ENCODE measurements around the gene CHL1. TPM values are rescaled to one million over a fixed set of nuclear protein-coding genes. Genes with fewer than 3 reads are reported as not detected.

Gene CHL1
- polyA plus RNA-seq, 3 donors from 2014 or later: not detected

GRCh38 chr3:307182-307581, 110.6 kb downstream of the CHL1 start:
- Mint-ChIP-seq H3K27ac (no peak overlapping the region), H3K36me3 (no peaks in the 10 kb centered on the region), H3K4me3 (no peak overlapping the region), H3K27me3 (ENCODE audit: low read depth in 3 of 3) (peaks cover 0 to 2% (median 0%) of the 10 kb centered on the region in 3 donors), H3K9me3 (peaks cover 3 to 44% (median 27%) of the 10 kb centered on the region in 6 donors), H3K4me1 (no peaks in the 10 kb centered on the region)
- DNase-seq: no peak

- Mint-ChIP-seq H3K9me3 (peaks cover 3 to 34% (median 17%) of the 10 kb centered on the region in 6 donors), H3K4me1 (no peaks in the 10 kb centered on the region), H3K27me3 (ENCODE audit: low read depth in 3 of 3) (peaks cover 0 to 2% (median 0%) of the 10 kb centered on the region in 3 donors), H3K36me3 (no peaks in the 10 kb centered on the region), H3K4me3 (no peak overlapping the region), H3K27ac (no peak overlapping the region)
- DNase-seq: no peak
Measured at GRCh38 chr3:308597-309321, 112.2 kb downstream of the CHL1 start.

- Mint-ChIP-seq H3K4me1 (no peaks in the 10 kb centered on the region), H3K4me3 (no peak overlapping the region), H3K27ac (no peak overlapping the region), H3K9me3 (peaks cover 6 to 34% (median 10%) of the 10 kb centered on the region in 6 donors), H3K27me3 (ENCODE audit: low read depth in 3 of 3) (peaks cover 0 to 2% (median 0%) of the 10 kb centered on the region in 3 donors), H3K36me3 (no peaks in the 10 kb centered on the region)
- no peak for DNase-seq
Measured at GRCh38 chr3:312160-312733, 115.7 kb downstream of the CHL1 start.

- no peak for DNase-seq
- H3K27ac Mint-ChIP-seq: no peak overlapping the region
- peaks cover 0 to 2% (median 0%) of the 10 kb centered on the region in 3 donors for H3K27me3 Mint-ChIP-seq (ENCODE audit: low read depth in 3 of 3)
- H3K36me3 Mint-ChIP-seq: no peaks in the 10 kb centered on the region
- peaks cover 6 to 35% (median 13%) of the 10 kb centered on the region in 6 donors for H3K9me3 Mint-ChIP-seq
- H3K4me3 Mint-ChIP-seq: no peak overlapping the region
- no peaks in the 10 kb centered on the region for H3K4me1 Mint-ChIP-seq
Measured at GRCh38 chr3:312911-313310, 116.3 kb downstream of the CHL1 start.

GRCh38 chr3:317012-317411, 120.4 kb downstream of the CHL1 start:
- Mint-ChIP-seq H3K27ac (no peak overlapping the region), H3K4me1 (no peaks in the 10 kb centered on the region), H3K27me3 (ENCODE audit: low read depth in 3 of 3) (no peaks in the 10 kb centered on the region), H3K9me3 (peaks cover 2 to 34% (median 12%) of the 10 kb centered on the region in 6 donors), H3K4me3 (no peak overlapping the region), H3K36me3 (no peaks in the 10 kb centered on the region)
- no peak for DNase-seq

- peaks cover 2 to 33% (median 12%) of the 10 kb centered on the region in 6 donors for H3K9me3 Mint-ChIP-seq
- H3K27me3 Mint-ChIP-seq (ENCODE audit: low read depth in 3 of 3): no peaks in the 10 kb centered on the region
- H3K36me3 Mint-ChIP-seq: no peaks in the 10 kb centered on the region
- no peak overlapping the region for H3K4me3 Mint-ChIP-seq
- no peak for DNase-seq
- no peak overlapping the region for H3K27ac Mint-ChIP-seq
- no peaks in the 10 kb centered on the region for H3K4me1 Mint-ChIP-seq
Measured at GRCh38 chr3:318903-319302, 122.3 kb downstream of the CHL1 start.

GRCh38 chr3:324423-324822, 127.9 kb downstream of the CHL1 start:
- no peak overlapping the region for H3K4me3 Mint-ChIP-seq
- H3K27ac Mint-ChIP-seq: no peak overlapping the region
- no peaks in the 10 kb centered on the region for H3K4me1 Mint-ChIP-seq
- DNase-seq: no peak
- no peaks in the 10 kb centered on the region for H3K36me3 Mint-ChIP-seq
- H3K9me3 Mint-ChIP-seq: peaks cover 0 to 17% (median 3%) of the 10 kb centered on the region in 6 donors
- no peaks in the 10 kb centered on the region for H3K27me3 Mint-ChIP-seq (ENCODE audit: low read depth in 3 of 3)

- H3K9me3 Mint-ChIP-seq: peaks cover 0 to 16% (median 3%) of the 10 kb centered on the region in 6 donors
- H3K4me3 Mint-ChIP-seq: no peak overlapping the region
- H3K36me3 Mint-ChIP-seq: no peaks in the 10 kb centered on the region
- no peak overlapping the region for H3K27ac Mint-ChIP-seq
- peaks cover 0 to 3% (median 0%) of the 10 kb centered on the region in 3 donors for H3K27me3 Mint-ChIP-seq (ENCODE audit: low read depth in 3 of 3)
- no peaks in the 10 kb centered on the region for H3K4me1 Mint-ChIP-seq
- DNase-seq: no peak
Measured at GRCh38 chr3:325495-325894, 128.9 kb downstream of the CHL1 start.

GRCh38 chr3:330494-331115, 134.0 kb downstream of the CHL1 start:
- no peaks in the 10 kb centered on the region for H3K36me3 Mint-ChIP-seq
- H3K9me3 Mint-ChIP-seq: peaks cover 2 to 27% (median 8%) of the 10 kb centered on the region in 6 donors
- H3K4me1 Mint-ChIP-seq: no peaks in the 10 kb centered on the region
- DNase-seq: no peak
- H3K27me3 Mint-ChIP-seq (ENCODE audit: low read depth in 3 of 3): peaks cover 0 to 3% (median 0%) of the 10 kb centered on the region in 3 donors
- no peak overlapping the region for H3K4me3 Mint-ChIP-seq
- H3K27ac Mint-ChIP-seq: no peak overlapping the region

- Mint-ChIP-seq H3K36me3 (no peaks in the 10 kb centered on the region), H3K4me1 (no peaks in the 10 kb centered on the region), H3K27me3 (ENCODE audit: low read depth in 3 of 3) (peaks cover 0 to 3% (median 0%) of the 10 kb centered on the region in 3 donors), H3K9me3 (peaks cover 2 to 29% (median 11%) of the 10 kb centered on the region in 6 donors), H3K4me3 (no peak overlapping the region), H3K27ac (no peak overlapping the region)
- DNase-seq: no peak
Measured at GRCh38 chr3:331881-332280, 135.3 kb downstream of the CHL1 start.

- no peak overlapping the region for H3K4me3 Mint-ChIP-seq
- no peak for DNase-seq
- peaks cover 0 to 3% (median 0%) of the 10 kb centered on the region in 3 donors for H3K27me3 Mint-ChIP-seq (ENCODE audit: low read depth in 3 of 3)
- H3K27ac Mint-ChIP-seq: no peak overlapping the region
- H3K9me3 Mint-ChIP-seq: peaks cover 2 to 29% (median 12%) of the 10 kb centered on the region in 6 donors
- no peaks in the 10 kb centered on the region for H3K4me1 Mint-ChIP-seq
- H3K36me3 Mint-ChIP-seq: no peaks in the 10 kb centered on the region
Measured at GRCh38 chr3:332701-333100, 136.1 kb downstream of the CHL1 start.

GRCh38 chr3:335240-335639, 138.7 kb downstream of the CHL1 start:
- DNase-seq: no peak
- Mint-ChIP-seq H3K36me3 (no peaks in the 10 kb centered on the region), H3K27ac (no peak overlapping the region), H3K4me1 (no peaks in the 10 kb centered on the region), H3K4me3 (no peak overlapping the region), H3K9me3 (peaks cover 2 to 33% (median 13%) of the 10 kb centered on the region in 6 donors), H3K27me3 (ENCODE audit: low read depth in 3 of 3) (no peaks in the 10 kb centered on the region)

GRCh38 chr3:339351-339750, 142.8 kb downstream of the CHL1 start:
- H3K36me3 Mint-ChIP-seq: no peaks in the 10 kb centered on the region
- no peak overlapping the region for H3K4me3 Mint-ChIP-seq

GRCh38 chr3:341998-342397, 145.4 kb downstream of the CHL1 start:
- no peak overlapping the region for H3K4me3 Mint-ChIP-seq
- H3K27me3 Mint-ChIP-seq (ENCODE audit: low read depth in 3 of 3): peaks cover 0 to 2% (median 0%) of the 10 kb centered on the region in 3 donors
- no peaks in the 10 kb centered on the region for H3K4me1 Mint-ChIP-seq
- DNase-seq: no peak
- H3K36me3 Mint-ChIP-seq: no peaks in the 10 kb centered on the region
- peaks cover 0 to 15% (median 6%) of the 10 kb centered on the region in 6 donors for H3K9me3 Mint-ChIP-seq
- no peak overlapping the region for H3K27ac Mint-ChIP-seq

More at GRCh38 chr3:339351-339750, 142.8 kb downstream of the CHL1 start:
- Mint-ChIP-seq H3K27me3 (ENCODE audit: low read depth in 3 of 3) (no peaks in the 10 kb centered on the region), H3K27ac (no peak overlapping the region), H3K9me3 (peaks cover 0 to 24% (median 8%) of the 10 kb centered on the region in 6 donors), H3K4me1 (no peaks in the 10 kb centered on the region)
- no peak for DNase-seq

All from immature natural killer cell (primary cell).